Sigmoid colon (tissue), 4 donors: Measurements from ENCODE around the gene C14orf119.

Experiments used
- POLR2A ChIP-seq, 2 donors: fragments of 450-650 bp; IDR thresholded peaks; one replicate each; pipeline ENCODE4 v1.6.1; 2016; ENCODE audit warnings: antibody characterized with exemption in 2 of 2, mild to moderate bottlenecking in 2 of 2, moderate library complexity in 2 of 2
- POLR2AphosphoS5 ChIP-seq, 4 donors: sonication (generic); formaldehyde crosslinking; IDR thresholded peaks; one replicate each; pipeline ENCODE4 v1.6.1; 2017; ENCODE audit warnings: antibody characterized with exemption in 4 of 4
- TF ChIP-seq, protein P1 (sequence below), 4 experiments: fragments of 450-650 bp in 3 of 4; fragments of 200-600 bp in 1 of 4; IDR thresholded peaks; one replicate each; pipeline ENCODE4 v1.5.1; 2016 to 2019; ENCODE audit warnings: antibody characterized with exemption in 4 of 4, mild to moderate bottlenecking in 3 of 4, moderate library complexity in 2 of 4

DNA sequence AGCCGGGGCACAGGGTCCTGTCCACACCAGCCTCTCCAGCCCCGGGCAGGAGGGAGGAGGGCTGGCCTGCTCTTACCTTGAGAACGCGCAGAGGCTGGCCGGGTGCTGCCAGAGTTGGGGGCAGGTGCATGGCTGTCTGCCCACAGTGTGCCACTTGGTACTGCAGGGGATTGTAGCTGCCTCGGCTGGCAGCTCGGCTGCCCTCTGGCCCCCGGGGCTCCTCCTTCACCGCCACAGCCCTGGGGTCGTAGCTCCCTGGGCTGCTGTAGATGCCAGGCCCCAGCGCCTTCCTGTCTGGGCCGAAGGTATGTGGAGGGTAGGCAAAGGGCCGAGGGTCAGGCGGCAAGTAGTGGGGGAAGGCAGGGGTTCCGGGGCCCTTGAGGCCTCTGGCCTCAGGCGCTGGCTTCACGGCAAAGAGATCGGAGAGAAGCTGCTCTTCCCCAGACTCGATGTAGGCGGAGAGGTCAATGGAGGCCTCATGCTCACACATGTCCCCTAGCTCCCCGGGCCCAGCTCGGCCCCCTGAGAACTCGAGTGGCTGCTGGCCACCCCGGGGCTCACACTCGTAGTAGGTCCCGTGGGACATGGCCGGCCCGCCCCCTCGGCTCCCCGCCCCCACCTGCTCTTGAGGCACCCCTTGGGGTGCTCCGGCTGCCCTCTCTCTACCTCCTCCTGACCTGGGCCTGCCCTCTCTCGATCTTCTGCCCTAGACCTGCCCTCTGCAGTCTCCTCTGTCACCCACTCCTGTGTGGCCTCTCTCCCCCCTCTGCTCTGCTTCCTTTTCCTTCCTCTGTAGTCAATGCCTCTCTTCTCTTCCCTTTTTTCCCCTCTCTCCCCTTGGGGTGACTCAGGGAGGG lies 23.4 kb downstream of the C14orf119 start, which contains the start of gene CEBPE:
- TF ChIP-seq, protein P1, sequence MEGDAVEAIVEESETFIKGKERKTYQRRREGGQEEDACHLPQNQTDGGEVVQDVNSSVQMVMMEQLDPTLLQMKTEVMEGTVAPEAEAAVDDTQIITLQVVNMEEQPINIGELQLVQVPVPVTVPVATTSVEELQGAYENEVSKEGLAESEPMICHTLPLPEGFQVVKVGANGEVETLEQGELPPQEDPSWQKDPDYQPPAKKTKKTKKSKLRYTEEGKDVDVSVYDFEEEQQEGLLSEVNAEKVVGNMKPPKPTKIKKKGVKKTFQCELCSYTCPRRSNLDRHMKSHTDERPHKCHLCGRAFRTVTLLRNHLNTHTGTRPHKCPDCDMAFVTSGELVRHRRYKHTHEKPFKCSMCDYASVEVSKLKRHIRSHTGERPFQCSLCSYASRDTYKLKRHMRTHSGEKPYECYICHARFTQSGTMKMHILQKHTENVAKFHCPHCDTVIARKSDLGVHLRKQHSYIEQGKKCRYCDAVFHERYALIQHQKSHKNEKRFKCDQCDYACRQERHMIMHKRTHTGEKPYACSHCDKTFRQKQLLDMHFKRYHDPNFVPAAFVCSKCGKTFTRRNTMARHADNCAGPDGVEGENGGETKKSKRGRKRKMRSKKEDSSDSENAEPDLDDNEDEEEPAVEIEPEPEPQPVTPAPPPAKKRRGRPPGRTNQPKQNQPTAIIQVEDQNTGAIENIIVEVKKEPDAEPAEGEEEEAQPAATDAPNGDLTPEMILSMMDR (IDR thresholded peaks at IDR 0.05) = no peak
- TF ChIP-seq POLR2A (IDR thresholded peaks at IDR 0.05) (no peak), POLR2AphosphoS5 (IDR thresholded peaks at IDR 0.05) (no peak)
